ENCODE measurements around the gene GLDC. TPM values are rescaled to one million over a fixed set of nuclear protein-coding genes. Genes with fewer than 3 reads are reported as not detected.

GLDC gene
- total RNA-seq, 1 experiment from 2014 or later: 4.0 TPM

GRCh38 chr9:6632516-6633183 is 12.9 kb downstream of the GLDC start:
- CTCF ChIA-PET: no interaction called here
- in situ Hi-C loops (cut with HindIII; ENCODE audit: low pct_unique_long_range_greater_than_20kb, low sequenced_read_pairs) (no loop called here), intact Hi-C loops (cut with micrococcal nuclease; ENCODE audit: unreplicated experiment) (no loop called here)
- TF ChIP-seq SIN3A (IDR thresholded peaks at IDR 0.05; ENCODE audit: borderline replicate concordance, insufficient read depth, low read depth, low read length): no peak
- no peak for TF ChIP-seq CTCF (IDR thresholded peaks at IDR 0.05)
- no peak for TF ChIP-seq POLR2AphosphoS5 (IDR thresholded peaks at IDR 0.05; ENCODE audit: low read depth, low read length)
- TF ChIP-seq TCF7L2 (IDR thresholded peaks at IDR 0.05; ENCODE audit: low read depth, low read length): no peak
- no peak for TF ChIP-seq REST (IDR thresholded peaks at IDR 0.05; ENCODE audit: insufficient read depth in 1 of 2, low read depth in 2 of 2, low read length in 1 of 2)
- DNase-seq (ENCODE audit: low read depth, low spot score) (no peak), ATAC-seq (no peak)
- H3K4me3 ChIP-seq (ENCODE audit: low read depth in 2 of 2, low read length in 2 of 2): no peak overlapping the region
- H3K27me3 ChIP-seq (ENCODE audit: control insufficient read depth, insufficient read depth, low read length): no peaks in the 10 kb centered on the region
- no TSS peak for BruUV-seq (replicated peaks)
- POLR2A ChIA-PET: no interaction called here
- H3K4me1 ChIP-seq (ENCODE audit: control insufficient read depth, insufficient read depth, low read length): no peaks in the 10 kb centered on the region
- H3K27ac ChIP-seq (ENCODE audit: low read length): no peak overlapping the region
- no peaks in the 10 kb centered on the region for H3K9me3 ChIP-seq (ENCODE audit: control insufficient read depth, insufficient read depth, low read depth, low read length)
- H3K36me3 ChIP-seq (ENCODE audit: control insufficient read depth, insufficient read depth, low read length): no peaks in the 10 kb centered on the region

- in situ Hi-C loops (cut with HindIII; ENCODE audit: low pct_unique_long_range_greater_than_20kb, low sequenced_read_pairs) (no loop called here), intact Hi-C loops (cut with micrococcal nuclease; ENCODE audit: unreplicated experiment) (no loop called here)
- ATAC-seq (no peak), DNase-seq (ENCODE audit: low read depth, low spot score) (no peak)
- no peak overlapping the region for H3K4me3 ChIP-seq (ENCODE audit: low read depth in 2 of 2, low read length in 2 of 2)
- ChIA-PET POLR2A (no interaction called here), CTCF (no interaction called here)
- BruUV-seq (replicated peaks): no TSS peak
- H3K9me3 ChIP-seq (ENCODE audit: control insufficient read depth, insufficient read depth, low read depth, low read length): no peaks in the 10 kb centered on the region
- H3K27me3 ChIP-seq (ENCODE audit: control insufficient read depth, insufficient read depth, low read length): no peaks in the 10 kb centered on the region
- no peaks in the 10 kb centered on the region for H3K4me1 ChIP-seq (ENCODE audit: control insufficient read depth, insufficient read depth, low read length)
- TF ChIP-seq TCF7L2 (IDR thresholded peaks at IDR 0.05; ENCODE audit: low read depth, low read length): no peak
- no peaks in the 10 kb centered on the region for H3K36me3 ChIP-seq (ENCODE audit: control insufficient read depth, insufficient read depth, low read length)
- H3K27ac ChIP-seq (ENCODE audit: low read length): no peak overlapping the region
Observed at GRCh38 chr9:6631207-6631512, 14.4 kb downstream of the GLDC start.

GRCh38 chr9:6630502-6631206 is 14.9 kb downstream of the GLDC start:
- intact Hi-C loops (cut with micrococcal nuclease; ENCODE audit: unreplicated experiment): no loop called here
- H3K27ac ChIP-seq (ENCODE audit: low read length): no peak overlapping the region
- no TSS peak for BruUV-seq (replicated peaks)
- TF ChIP-seq CTCF (IDR thresholded peaks at IDR 0.05): no peak
- no peak for TF ChIP-seq POLR2AphosphoS5 (IDR thresholded peaks at IDR 0.05; ENCODE audit: low read depth, low read length)
- TF ChIP-seq TCF7L2 (IDR thresholded peaks at IDR 0.05; ENCODE audit: low read depth, low read length): no peak
- no peak for TF ChIP-seq REST (IDR thresholded peaks at IDR 0.05; ENCODE audit: insufficient read depth in 1 of 2, low read depth in 2 of 2, low read length in 1 of 2)
- TF ChIP-seq SIN3A (IDR thresholded peaks at IDR 0.05; ENCODE audit: borderline replicate concordance, insufficient read depth, low read depth, low read length): no peak
- no peaks in the 10 kb centered on the region for H3K4me1 ChIP-seq (ENCODE audit: control insufficient read depth, insufficient read depth, low read length)
- ATAC-seq (no peak), DNase-seq (ENCODE audit: low read depth, low spot score) (no peak)
- ChIA-PET CTCF (no interaction called here), POLR2A (no interaction called here)
- no peaks in the 10 kb centered on the region for H3K27me3 ChIP-seq (ENCODE audit: control insufficient read depth, insufficient read depth, low read length)
- in situ Hi-C loops (cut with HindIII; ENCODE audit: low pct_unique_long_range_greater_than_20kb, low sequenced_read_pairs): no loop called here
- H3K36me3 ChIP-seq (ENCODE audit: control insufficient read depth, insufficient read depth, low read length): no peaks in the 10 kb centered on the region
- no peaks in the 10 kb centered on the region for H3K9me3 ChIP-seq (ENCODE audit: control insufficient read depth, insufficient read depth, low read depth, low read length)
- H3K4me3 ChIP-seq (ENCODE audit: low read depth in 2 of 2, low read length in 2 of 2): no peak overlapping the region

Data from Panc1 (cell line).